HEK293 (cell line): Measurements from ENCODE around the gene ASAH2B.

Experiments
- CTCF ChIA-PET: fragments of 350-600 bp; formaldehyde crosslinking; extraction: SDS; loops from one replicate; lab custom pipeline; 2021; ENCODE audit warnings: antibody characterized with exemption; lab: Yijun Ruan, JAX
- POLR2A ChIA-PET: fragments of 300-600 bp; formaldehyde crosslinking; extraction: SDS; loops from one replicate; lab custom pipeline; 2020; ENCODE audit warnings: antibody characterized with exemption, inconsistent platforms; lab: Yijun Ruan, JAX
- H3K27ac ChIP-seq: fragments of 200-500 bp; sonication (Bioruptor generic); 2 replicates; pipeline ENCODE4 v1.5.1; 2014; ENCODE audit warnings: low read depth, low read length, control low read depth, inconsistent platforms; ENCODE audit errors: extremely low read depth
- H3K36me3 ChIP-seq, 2 experiments: fragments of 200-500 bp in 1 of 2; sonication (Bioruptor generic) in 1 of 2; 1 replicate in 1 of 2; 2 replicates in 1 of 2; pipeline ENCODE4 v1.5.1; 2014 to 2017; ENCODE audit warnings: inconsistent platforms in 2 of 2, low read length in 2 of 2; ENCODE audit not compliant: control insufficient read depth in 2 of 2, insufficient read depth in 1 of 2
- H3K4me1 ChIP-seq: fragments of 200-500 bp; sonication (Bioruptor generic); 2 replicates; pipeline ENCODE4 v1.5.1; 2014; ENCODE audit warnings: mild to moderate bottlenecking, low read length, inconsistent platforms; ENCODE audit not compliant: control insufficient read depth, insufficient read depth
- H3K4me3 ChIP-seq: 2 replicates; pipeline ENCODE4 v1.5.1; 2011; ENCODE audit warnings: low read depth, mild to moderate bottlenecking, control low read depth, low read length, moderate library complexity
- H3K9me3 ChIP-seq: fragments of 200-500 bp; sonication (Bioruptor generic); 2 replicates; pipeline ENCODE4 v1.5.1; 2014; ENCODE audit warnings: low read depth, low read length, inconsistent platforms; ENCODE audit not compliant: control insufficient read depth, insufficient read depth
- EGR2 ChIP-seq: fragments of 450-650 bp; formaldehyde crosslinking; IDR thresholded peaks from 2 replicates; pipeline ENCODE4 v1.5.1; 2016; ENCODE audit warnings: low read depth, missing biosample characterization, missing genetic modification characterization
- GLIS1 ChIP-seq: fragments of 450-650 bp; formaldehyde crosslinking; IDR thresholded peaks from 2 replicates; pipeline ENCODE4 v1.5.1; 2016; ENCODE audit warnings: missing biosample characterization, missing genetic modification characterization
- HOXC10 ChIP-seq: sonication (generic); formaldehyde crosslinking; IDR thresholded peaks from 2 replicates; pipeline ENCODE4 v1.8.1; 2023; ENCODE audit warnings: mild to moderate bottlenecking, missing genetic modification reagents
- KLF16 ChIP-seq: fragments of 450-650 bp; formaldehyde crosslinking; IDR thresholded peaks from 2 replicates; pipeline ENCODE4 v1.5.1; 2017; ENCODE audit warnings: missing biosample characterization, missing genetic modification characterization
- MYNN ChIP-seq: fragments of 450-650 bp; formaldehyde crosslinking; IDR thresholded peaks from 2 replicates; pipeline ENCODE4 v1.5.1; 2016; ENCODE audit warnings: missing biosample characterization, missing genetic modification characterization, borderline replicate concordance
- OSR2 ChIP-seq: fragments of 450-650 bp; formaldehyde crosslinking; IDR thresholded peaks from 2 replicates; pipeline ENCODE4 v1.5.1; 2016; ENCODE audit warnings: missing biosample characterization, missing genetic modification characterization
- OVOL3 ChIP-seq: fragments of 450-650 bp; formaldehyde crosslinking; IDR thresholded peaks from 2 replicates; pipeline ENCODE4 v1.5.1; 2016; ENCODE audit warnings: missing biosample characterization, missing genetic modification characterization
- PATZ1 ChIP-seq: fragments of 450-650 bp; formaldehyde crosslinking; IDR thresholded peaks from 2 replicates; pipeline ENCODE4 v1.5.1; 2016; ENCODE audit warnings: missing biosample characterization, missing genetic modification characterization
- PRDM4 ChIP-seq: fragments of 450-650 bp; formaldehyde crosslinking; IDR thresholded peaks from 2 replicates; pipeline ENCODE4 v1.5.1; 2017; ENCODE audit warnings: missing biosample characterization, missing genetic modification characterization
- SALL2 ChIP-seq: fragments of 450-650 bp; formaldehyde crosslinking; IDR thresholded peaks from 2 replicates; pipeline ENCODE4 v1.5.0; 2017; ENCODE audit warnings: missing biosample characterization, mild to moderate bottlenecking, missing genetic modification characterization, borderline replicate concordance
- SP7 ChIP-seq: fragments of 450-650 bp; formaldehyde crosslinking; IDR thresholded peaks from 2 replicates; pipeline ENCODE4 v1.5.1; 2016; ENCODE audit warnings: missing biosample characterization, missing genetic modification characterization
- WT1 ChIP-seq: fragments of 450-650 bp; formaldehyde crosslinking; IDR thresholded peaks from 2 replicates; pipeline ENCODE4 v1.5.1; 2016; ENCODE audit warnings: missing biosample characterization, missing genetic modification characterization
- ZBTB48 ChIP-seq: fragments of 450-650 bp; formaldehyde crosslinking; IDR thresholded peaks from 2 replicates; pipeline ENCODE4 v1.5.1; 2016; ENCODE audit warnings: missing biosample characterization, missing genetic modification characterization
- ZFHX2 ChIP-seq: fragments of 450-650 bp; formaldehyde crosslinking; conservative IDR thresholded peaks from 2 replicates; pipeline ENCODE4 v1.5.1; 2016; ENCODE audit warnings: missing biosample characterization, missing genetic modification characterization
- ZFP37 ChIP-seq: fragments of 450-650 bp; formaldehyde crosslinking; IDR thresholded peaks from 2 replicates; pipeline ENCODE4 v1.5.1; 2016; ENCODE audit warnings: missing biosample characterization, missing genetic modification characterization
- ZNF140 ChIP-seq: fragments of 450-650 bp; formaldehyde crosslinking; IDR thresholded peaks from 2 replicates; pipeline ENCODE4 v1.5.1; 2016; ENCODE audit warnings: missing biosample characterization, missing genetic modification characterization
- ZNF19 ChIP-seq: fragments of 450-650 bp; formaldehyde crosslinking; IDR thresholded peaks from 2 replicates; pipeline ENCODE4; 2016; ENCODE audit warnings: missing biosample characterization, missing genetic modification characterization, low read depth
- ZNF2 ChIP-seq: fragments of 450-650 bp; formaldehyde crosslinking; IDR thresholded peaks from 2 replicates; pipeline ENCODE4 v1.5.1; 2016; ENCODE audit warnings: missing biosample characterization, missing genetic modification characterization
- ZNF239 ChIP-seq: fragments of 450-650 bp; formaldehyde crosslinking; IDR thresholded peaks from 2 replicates; pipeline ENCODE4 v1.5.1; 2016; ENCODE audit warnings: missing biosample characterization, missing genetic modification characterization
- ZNF335 ChIP-seq: fragments of 450-650 bp; formaldehyde crosslinking; conservative IDR thresholded peaks from 2 replicates; pipeline ENCODE4 v1.5.1; 2016; ENCODE audit warnings: missing biosample characterization, missing genetic modification characterization
- ZNF341 ChIP-seq: fragments of 450-650 bp; formaldehyde crosslinking; IDR thresholded peaks from 2 replicates; pipeline ENCODE4; 2016; ENCODE audit warnings: low read depth, missing biosample characterization, missing genetic modification characterization
- ZNF391 ChIP-seq: fragments of 450-650 bp; formaldehyde crosslinking; IDR thresholded peaks from 2 replicates; pipeline ENCODE4 v1.5.1; 2016; ENCODE audit warnings: low read depth, missing biosample characterization, missing genetic modification characterization, borderline replicate concordance
- ZNF473 ChIP-seq: fragments of 450-650 bp; formaldehyde crosslinking; IDR thresholded peaks from 2 replicates; pipeline ENCODE4 v1.5.1; 2017; ENCODE audit warnings: missing biosample characterization, missing genetic modification characterization
- ZNF544 ChIP-seq: fragments of 450-650 bp; formaldehyde crosslinking; IDR thresholded peaks from 2 replicates; pipeline ENCODE4 v1.5.0; 2017; ENCODE audit warnings: missing biosample characterization, missing genetic modification characterization
- ZNF670 ChIP-seq: fragments of 450-650 bp; formaldehyde crosslinking; IDR thresholded peaks from 2 replicates; pipeline ENCODE4 v1.5.1; 2016; ENCODE audit warnings: missing biosample characterization, missing genetic modification characterization, low read depth
- ZNF76 ChIP-seq: fragments of 450-650 bp; formaldehyde crosslinking; IDR thresholded peaks from 2 replicates; pipeline ENCODE4; 2016; ENCODE audit warnings: low read depth, missing biosample characterization, missing genetic modification characterization, borderline replicate concordance
- ZNF768 ChIP-seq: fragments of 450-650 bp; formaldehyde crosslinking; IDR thresholded peaks from 2 replicates; pipeline ENCODE4 v1.5.1; 2018; ENCODE audit warnings: missing biosample characterization, mild to moderate bottlenecking, missing genetic modification characterization
- ZSCAN18 ChIP-seq: fragments of 450-650 bp; formaldehyde crosslinking; IDR thresholded peaks from 2 replicates; pipeline ENCODE4 v1.5.1; 2016; ENCODE audit warnings: missing biosample characterization, missing genetic modification characterization
- ZXDB ChIP-seq: fragments of 450-650 bp; formaldehyde crosslinking; IDR thresholded peaks from 2 replicates; pipeline ENCODE4 v1.5.1; 2016; ENCODE audit warnings: missing biosample characterization, missing genetic modification characterization
- TF ChIP-seq, protein P1 (sequence below): fragments of 450-650 bp; formaldehyde crosslinking; IDR thresholded peaks from 2 replicates; pipeline ENCODE4 v1.5.1; 2017; ENCODE audit warnings: missing biosample characterization, missing genetic modification characterization
- TF ChIP-seq, protein P2 (sequence below): fragments of 450-650 bp; formaldehyde crosslinking; optimal IDR thresholded peaks from 2 replicates; pipeline ENCODE3; 2016; ENCODE audit warnings: missing biosample characterization, mild to moderate bottlenecking, missing genetic modification characterization

The ASAH2B gene

DNA sequence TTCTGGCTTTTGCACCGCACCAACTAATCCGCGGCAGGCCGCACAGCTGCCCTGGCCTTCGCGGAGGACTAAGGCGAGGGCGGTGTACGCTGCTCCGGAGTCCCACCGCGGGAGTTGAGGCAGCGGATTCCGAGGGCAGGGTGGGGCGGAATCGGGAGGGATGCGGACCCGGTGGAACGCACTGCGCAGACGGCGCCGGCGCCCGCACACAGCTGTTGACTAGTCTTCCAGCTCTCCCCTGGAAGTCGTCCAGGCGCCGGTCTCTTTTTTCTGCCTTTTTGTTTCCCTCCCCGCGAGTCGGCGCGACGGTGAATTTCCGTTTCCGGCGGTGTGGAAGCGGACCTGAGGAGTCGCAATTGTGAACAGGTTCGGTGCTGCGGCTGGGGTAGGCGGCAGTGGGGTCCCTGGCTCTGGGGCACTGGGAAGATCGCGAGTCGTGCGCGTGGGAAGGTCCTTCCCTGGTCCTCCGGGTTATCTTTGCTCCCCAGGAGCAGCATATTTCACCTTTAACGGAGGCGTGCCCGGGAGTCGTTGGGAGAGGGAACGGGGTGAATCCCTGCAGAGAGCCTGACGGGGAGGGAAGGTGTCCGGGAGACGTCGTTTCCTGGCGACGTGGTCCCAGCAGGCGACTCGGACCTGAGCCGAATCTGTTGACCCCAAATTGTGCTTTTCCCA lies at the start of gene ASAH2B:
Gene ASAH2B, plus strand, starts transcription at position 319 of the 675 bp plus-strand sequence. CDS start 5,195 bp downstream, outside the sequence.
- POLR2A ChIA-PET: interaction anchor here (1.7 kb wide), 1 partner anchor 115 kb away, joined by 6 read pairs; no protein-coding TSS in a partner anchor
- CTCF ChIA-PET: no interaction called here
- H3K27ac ChIP-seq: peak within 1 kb of the TSS; percentile 79
- no peaks in the 10 kb centered on the region for H3K36me3 ChIP-seq
- H3K4me1 ChIP-seq: no peaks in the 10 kb centered on the region
- H3K9me3 ChIP-seq: no peaks in the 10 kb centered on the region
- peak within 1 kb of the TSS; percentile 80 for H3K4me3 ChIP-seq
- peak; percentile 23 for TF ChIP-seq KLF16 (tag by site-specific recombination)
- peak; percentile 93 for TF ChIP-seq ZNF341
- TF ChIP-seq ZSCAN18: no peak
- no peak for TF ChIP-seq ZNF670 (tag by site-specific recombination)
- TF ChIP-seq WT1: no peak
- no peak for TF ChIP-seq ZNF473 (tag by site-specific recombination)
- no peak for TF ChIP-seq ZNF140 (tag by site-specific recombination)
- TF ChIP-seq ZNF76: peak; percentile 47
- no peak for TF ChIP-seq OSR2 (tag by site-specific recombination)
- no peak for TF ChIP-seq PRDM4 (tag by site-specific recombination)
- TF ChIP-seq SALL2 (tag by site-specific recombination): no peak
- TF ChIP-seq, protein P1, sequence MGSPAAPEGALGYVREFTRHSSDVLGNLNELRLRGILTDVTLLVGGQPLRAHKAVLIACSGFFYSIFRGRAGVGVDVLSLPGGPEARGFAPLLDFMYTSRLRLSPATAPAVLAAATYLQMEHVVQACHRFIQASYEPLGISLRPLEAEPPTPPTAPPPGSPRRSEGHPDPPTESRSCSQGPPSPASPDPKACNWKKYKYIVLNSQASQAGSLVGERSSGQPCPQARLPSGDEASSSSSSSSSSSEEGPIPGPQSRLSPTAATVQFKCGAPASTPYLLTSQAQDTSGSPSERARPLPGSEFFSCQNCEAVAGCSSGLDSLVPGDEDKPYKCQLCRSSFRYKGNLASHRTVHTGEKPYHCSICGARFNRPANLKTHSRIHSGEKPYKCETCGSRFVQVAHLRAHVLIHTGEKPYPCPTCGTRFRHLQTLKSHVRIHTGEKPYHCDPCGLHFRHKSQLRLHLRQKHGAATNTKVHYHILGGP (tag by site-specific recombination): no peak
- TF ChIP-seq ZNF19 (tag by site-specific recombination): no peak
- no peak; the same call in none of the 2 replicates for TF ChIP-seq ZFHX2 (tag by site-specific recombination)
- no peak for TF ChIP-seq MYNN (tag by site-specific recombination)
- TF ChIP-seq SP7 (tag by site-specific recombination): peak; percentile 47; the same call in 1 of the 2 replicates
- no peak for TF ChIP-seq EGR2 (tag by site-specific recombination)
- peak; percentile 56 for TF ChIP-seq PATZ1 (tag by site-specific recombination)
- TF ChIP-seq, protein P2, sequence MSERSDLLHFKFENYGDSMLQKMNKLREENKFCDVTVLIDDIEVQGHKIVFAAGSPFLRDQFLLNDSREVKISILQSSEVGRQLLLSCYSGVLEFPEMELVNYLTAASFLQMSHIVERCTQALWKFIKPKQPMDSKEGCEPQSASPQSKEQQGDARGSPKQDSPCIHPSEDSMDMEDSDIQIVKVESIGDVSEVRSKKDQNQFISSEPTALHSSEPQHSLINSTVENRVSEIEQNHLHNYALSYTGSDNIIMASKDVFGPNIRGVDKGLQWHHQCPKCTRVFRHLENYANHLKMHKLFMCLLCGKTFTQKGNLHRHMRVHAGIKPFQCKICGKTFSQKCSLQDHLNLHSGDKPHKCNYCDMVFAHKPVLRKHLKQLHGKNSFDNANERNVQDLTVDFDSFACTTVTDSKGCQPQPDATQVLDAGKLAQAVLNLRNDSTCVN (tag by site-specific recombination): peak; percentile 52
- TF ChIP-seq ZNF391 (tag by site-specific recombination): peak; percentile 53; the same call in 1 of the 2 replicates
- TF ChIP-seq HOXC10: no peak
- no peak for TF ChIP-seq OVOL3
- peak; percentile 53; the same call in 1 of the 2 replicates for TF ChIP-seq ZFP37 (tag by site-specific recombination)
- TF ChIP-seq ZNF768 (tag by site-specific recombination): no peak
- TF ChIP-seq ZBTB48: peak; percentile 73
- TF ChIP-seq GLIS1 (tag by site-specific recombination): no peak; the same call in 1 of the 2 replicates
- no peak for TF ChIP-seq ZNF239
- TF ChIP-seq ZNF2: peak; percentile 77
- peak; percentile 91 for TF ChIP-seq ZNF335 (tag by site-specific recombination)
- peak; percentile 75 for TF ChIP-seq ZXDB
- TF ChIP-seq ZNF544 (tag by site-specific recombination): no peak
